ENCODE data around the gene JAGN1. TPM values are rescaled to one million over a fixed set of nuclear protein-coding genes. Genes with fewer than 3 reads are reported as not detected.
"Not testable (repeated sequence)": the region's sequence is repeated elsewhere in the genome, so short reads cannot be mapped to it uniquely, and the experiment has no call there.

The JAGN1 gene
- total RNA-seq, 1 donor from 2014 or later: 27.8 TPM

GRCh38 chr3:9875448-9875847, 15.0 kb upstream of the JAGN1 start:
- no peak overlapping the region for H3K4me3 ChIP-seq (ENCODE audit: low read depth, low read length)
- no peak for DNase-seq (ENCODE audit: low read depth)
- no peak for TF ChIP-seq CTCF (conservative IDR thresholded peaks at IDR 0.05; ENCODE audit: low read depth, low read length)

GRCh38 chr3:9876255-9876654, 14.2 kb upstream of the JAGN1 start:
- H3K4me3 ChIP-seq (ENCODE audit: low read depth, low read length); DNase-seq (ENCODE audit: low read depth): not testable (repeated sequence)

- DNase-seq (ENCODE audit: low read depth): no peak
- no peak overlapping the region for H3K4me3 ChIP-seq (ENCODE audit: low read depth, low read length)
- no peak for TF ChIP-seq CTCF (conservative IDR thresholded peaks at IDR 0.05; ENCODE audit: low read depth, low read length)
Observed at GRCh38 chr3:9876991-9877390, 13.4 kb upstream of the JAGN1 start.

- no peak overlapping the region for H3K4me3 ChIP-seq (ENCODE audit: low read depth, low read length)
- DNase-seq (ENCODE audit: low read depth): no peak
- no peak for TF ChIP-seq CTCF (conservative IDR thresholded peaks at IDR 0.05; ENCODE audit: low read depth, low read length)
Observed at GRCh38 chr3:9878700-9879099, 11.7 kb upstream of the JAGN1 start.

- no peak for TF ChIP-seq CTCF (conservative IDR thresholded peaks at IDR 0.05; ENCODE audit: low read depth, low read length)
- no peak for DNase-seq (ENCODE audit: low read depth)
- H3K4me3 ChIP-seq (ENCODE audit: low read depth, low read length): no peak within 1 kb of the TSS
Observed at GRCh38 chr3:9879830-9880549, 10.4 kb upstream of the JAGN1 start, which contains the start of gene CIDEC. Gene CIDEC (minus strand): TSS chr3:9880253. CDS start chr3:9878486, 1,767 bp downstream.

- TF ChIP-seq CTCF (conservative IDR thresholded peaks at IDR 0.05; ENCODE audit: low read depth, low read length): no peak
- DNase-seq (ENCODE audit: low read depth): no peak
- no peak overlapping the region for H3K4me3 ChIP-seq (ENCODE audit: low read depth, low read length)
Observed at GRCh38 chr3:9881441-9881840, 9.0 kb upstream of the JAGN1 start.

GRCh38 chr3:9883706-9884554, 6.5 kb upstream of the JAGN1 start:
- H3K4me3 ChIP-seq (ENCODE audit: low read depth, low read length): no peak overlapping the region

More at GRCh38 chr3:9883706-9884554, 6.5 kb upstream of the JAGN1 start:
- TF ChIP-seq CTCF (conservative IDR thresholded peaks at IDR 0.05; ENCODE audit: low read depth, low read length): no peak
- no peak for DNase-seq (ENCODE audit: low read depth)
